GM08714 (cell line): ENCODE data around the gene ANAPC5.
"Not testable (repeated sequence)": the region's sequence is repeated elsewhere in the genome, so short reads cannot be mapped to it uniquely, and the experiment has no call there.

ENCODE experiments used
- H3K4me3 ChIP-seq: fragments of 200-500 bp; sonication (Bioruptor generic); 2 replicates; pipeline ENCODE4 v1.5.1; 2014; ENCODE audit warnings: mild to moderate bottlenecking, low read length, inconsistent platforms
- ZNF274 ChIP-seq: IDR thresholded peaks from 2 replicates; pipeline ENCODE4 v1.6.1; 2012; ENCODE audit warnings: mild to moderate bottlenecking, low read depth, low read length

ANAPC5 gene

DNA sequence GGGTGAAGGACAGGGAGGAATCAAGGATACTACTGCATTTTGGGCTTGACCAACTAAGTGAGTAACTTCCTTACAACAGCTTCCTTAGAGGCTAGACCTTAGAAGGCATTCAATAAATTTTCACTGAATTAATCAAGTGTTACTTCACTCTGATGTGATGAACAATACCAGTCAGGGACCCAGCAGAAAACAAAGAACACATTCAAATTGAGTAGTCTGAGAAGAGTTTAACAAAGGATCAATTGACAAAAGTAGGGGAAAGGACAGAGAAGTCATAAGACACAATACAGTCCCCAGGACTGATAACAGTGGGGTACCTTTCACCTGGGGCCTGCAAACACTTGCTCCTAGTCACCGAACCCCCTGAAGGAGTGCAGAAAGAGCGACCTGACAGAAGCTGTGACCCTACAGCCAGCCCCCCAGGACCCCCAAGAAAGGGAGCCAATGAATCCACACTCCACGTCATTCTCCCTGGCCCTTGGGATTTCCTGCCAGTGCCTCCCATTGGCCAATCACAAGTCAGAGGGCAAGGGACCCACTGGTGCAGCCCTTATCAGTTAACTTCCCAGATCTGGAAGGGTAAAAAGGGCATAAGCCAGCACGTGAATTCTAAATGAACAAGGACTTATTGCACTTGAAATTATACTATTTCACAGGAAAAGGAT lies 6.9 kb downstream of the ANAPC5 start:
- no peak for TF ChIP-seq ZNF274
- H3K4me3 ChIP-seq, result no peak overlapping the region

DNA sequence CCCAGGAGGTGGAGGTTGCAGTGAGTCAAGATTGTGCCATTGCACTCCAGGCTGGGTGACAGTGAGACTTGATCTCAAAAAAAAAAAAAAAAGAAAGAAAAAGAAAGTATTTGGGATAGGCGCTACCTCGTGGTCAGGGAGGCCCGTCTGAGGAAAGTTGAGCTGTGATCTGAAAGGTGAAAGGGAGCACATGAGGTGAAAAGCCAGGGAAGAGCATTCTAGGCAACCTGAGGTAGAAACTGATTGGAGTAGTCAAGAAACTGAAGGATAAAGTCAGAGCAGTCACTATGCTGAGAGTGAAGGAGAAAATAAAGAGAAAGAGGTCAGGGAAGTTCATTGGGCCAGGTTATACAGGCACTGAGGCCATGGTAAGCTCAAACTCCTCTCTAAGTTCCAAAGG lies 7.7 kb downstream of the ANAPC5 start:
- H3K4me3 ChIP-seq, result no peak overlapping the region
- TF ChIP-seq ZNF274, result no peak

DNA sequence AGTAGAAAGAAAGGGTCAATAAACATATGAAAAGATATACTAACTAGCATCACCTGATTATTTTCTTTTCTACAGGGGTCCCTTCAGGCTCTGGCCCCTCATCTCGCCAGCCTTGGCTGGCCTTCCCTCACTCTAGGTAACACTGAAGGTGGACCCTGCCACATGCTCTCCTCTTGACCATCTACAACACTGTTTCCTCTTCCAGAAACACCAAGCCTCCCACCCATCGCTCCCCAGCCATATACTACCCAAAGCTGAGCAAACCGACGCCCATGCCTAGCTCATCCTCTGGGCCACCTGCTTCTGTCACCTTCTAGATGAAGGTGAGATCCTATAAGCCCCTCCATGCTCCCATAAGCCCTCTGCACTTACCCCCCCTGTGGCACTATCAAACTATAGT lies 14.8 kb downstream of the ANAPC5 start:
- TF ChIP-seq ZNF274, result no peak
- no peak overlapping the region for H3K4me3 ChIP-seq

DNA sequence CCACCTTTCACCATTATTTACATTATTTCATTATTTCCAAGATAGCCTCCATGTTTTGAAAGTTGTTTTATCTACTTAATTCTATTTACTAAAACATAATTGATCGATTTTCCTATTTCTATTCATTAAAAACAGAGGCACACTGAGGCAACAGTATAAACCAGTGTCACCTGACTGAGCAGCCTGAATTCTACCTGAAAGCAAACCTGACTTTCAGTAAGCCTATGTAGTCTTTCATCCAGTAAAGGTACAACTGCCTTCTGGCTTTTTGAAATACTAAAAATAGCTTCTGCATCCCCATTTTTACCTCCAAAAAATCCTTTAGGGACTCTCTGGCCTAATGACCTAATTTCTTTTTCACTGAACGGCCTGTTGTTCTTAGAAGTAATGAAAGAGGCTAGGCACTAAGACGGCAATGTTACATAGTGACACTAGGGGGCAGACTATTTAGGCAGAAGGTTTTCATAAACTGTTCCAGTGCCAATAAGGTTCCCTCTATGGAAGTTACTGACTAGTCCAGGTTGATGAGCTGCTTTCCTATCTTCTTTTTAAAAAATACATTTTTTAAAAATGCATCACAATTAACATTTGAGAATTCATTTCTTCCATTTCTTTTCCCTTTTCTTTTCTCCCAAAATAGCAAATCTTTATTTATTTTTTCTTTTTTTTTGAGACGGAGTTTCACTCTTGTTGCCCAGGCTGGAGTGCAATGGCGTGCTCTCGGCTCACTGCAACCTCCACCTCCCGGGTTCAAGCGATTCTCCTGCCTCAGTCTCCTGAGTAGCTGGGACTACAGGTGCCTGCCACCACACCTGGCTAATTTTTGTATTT lies 17.5 kb downstream of the ANAPC5 start:
- TF ChIP-seq ZNF274, result no peak
- H3K4me3 ChIP-seq, result no peak overlapping the region

DNA sequence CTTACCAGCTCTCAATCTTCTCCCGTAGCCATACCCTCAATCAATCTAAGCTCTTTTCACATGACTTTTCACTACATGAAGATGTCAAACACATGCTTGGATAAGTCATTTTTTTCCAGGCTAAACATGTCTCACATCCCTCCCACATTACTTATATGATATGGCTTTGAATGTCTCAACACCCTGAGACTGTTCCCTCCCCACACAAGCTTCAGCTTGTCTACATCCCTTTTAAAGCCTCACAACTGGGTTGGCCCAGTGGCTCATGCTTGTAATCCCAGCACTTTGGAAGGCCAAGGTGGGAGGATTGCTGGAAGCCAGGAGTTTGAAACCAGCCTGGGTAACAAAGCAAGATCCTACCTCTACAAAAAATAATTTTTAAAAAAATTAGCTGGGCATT lies 18.5 kb downstream of the ANAPC5 start:
- TF ChIP-seq ZNF274, result no peak
- no peak overlapping the region for H3K4me3 ChIP-seq

DNA sequence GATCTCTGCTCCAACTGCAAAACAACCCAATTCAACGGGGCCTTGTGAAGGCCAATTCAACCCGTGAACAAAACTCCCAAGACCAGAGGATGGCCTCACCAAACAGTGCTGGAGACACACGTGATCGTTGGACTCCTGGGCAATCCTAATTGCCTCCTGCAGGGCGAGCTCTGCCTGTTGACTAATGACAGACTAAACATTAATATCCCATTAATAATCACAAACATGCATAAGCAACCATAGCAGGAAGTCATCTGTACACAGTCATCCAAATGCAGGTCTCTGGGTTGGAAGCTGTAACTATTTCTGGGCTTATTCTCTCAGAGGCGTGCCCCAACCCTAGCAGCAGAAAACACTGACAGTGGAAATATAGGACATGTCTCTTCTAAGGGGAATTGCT lies 21.0 kb downstream of the ANAPC5 start:
- no peak for TF ChIP-seq ZNF274
- H3K4me3 ChIP-seq, result no peak overlapping the region

DNA sequence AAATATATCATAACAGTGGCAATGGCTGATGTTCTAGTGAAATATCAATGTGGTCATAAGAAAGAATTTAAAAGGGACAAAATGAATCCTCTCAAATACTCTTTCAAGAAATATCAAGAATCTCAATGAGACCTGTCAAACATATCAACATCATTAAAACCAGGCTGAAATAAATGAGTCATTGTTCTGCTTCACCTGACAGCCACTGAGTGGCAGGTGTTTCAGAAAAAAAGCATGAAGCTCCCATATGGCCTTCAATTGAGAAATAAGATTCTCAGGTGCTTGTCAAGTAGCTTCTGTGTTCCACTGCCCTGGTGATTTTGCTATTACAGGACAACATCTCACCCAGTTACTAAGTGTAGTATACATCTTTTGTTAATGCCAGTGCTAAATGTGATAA lies 21.5 kb downstream of the ANAPC5 start:
- TF ChIP-seq ZNF274, result no peak
- H3K4me3 ChIP-seq, result no peak overlapping the region

DNA sequence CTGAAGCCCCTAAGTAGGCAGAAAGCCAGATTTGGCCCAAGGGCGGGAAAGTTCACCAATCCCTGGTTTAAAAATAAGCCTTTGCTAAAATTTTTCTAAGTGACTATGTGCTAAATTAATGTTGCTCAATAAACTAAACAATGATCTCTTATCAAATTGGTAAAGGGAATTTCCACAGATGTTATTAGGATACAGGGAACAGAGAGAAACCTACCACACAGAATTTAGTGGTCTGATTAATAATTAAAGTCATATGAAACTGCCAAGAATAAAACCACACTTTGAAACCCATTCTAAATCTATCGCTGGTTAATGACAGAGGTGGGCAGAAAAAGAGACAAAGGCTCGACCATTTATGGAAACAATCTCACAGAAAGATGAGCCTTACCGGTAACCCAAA lies 22.0 kb downstream of the ANAPC5 start:
- no peak for TF ChIP-seq ZNF274
- no peak overlapping the region for H3K4me3 ChIP-seq

DNA sequence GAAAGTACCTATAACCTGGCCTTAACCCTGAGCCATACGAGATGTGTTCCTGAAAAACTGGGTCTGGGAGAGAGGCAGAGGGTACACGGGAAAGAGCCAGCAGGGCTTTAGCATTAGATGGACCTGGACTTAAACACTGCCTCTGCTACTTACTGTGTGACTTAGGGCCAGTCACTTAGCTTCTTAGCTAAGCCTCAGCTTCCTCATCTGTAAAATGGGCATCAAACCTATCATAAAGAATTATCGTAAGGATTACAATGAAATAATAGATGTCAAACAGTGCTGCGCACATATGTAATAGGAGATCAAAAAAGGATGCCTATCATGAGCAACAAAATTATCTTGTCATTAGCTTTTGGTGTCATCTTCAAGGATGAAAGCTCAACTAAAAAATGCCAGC lies 23.6 kb downstream of the ANAPC5 start:
- no peak for TF ChIP-seq ZNF274
- H3K4me3 ChIP-seq, result no peak overlapping the region

DNA sequence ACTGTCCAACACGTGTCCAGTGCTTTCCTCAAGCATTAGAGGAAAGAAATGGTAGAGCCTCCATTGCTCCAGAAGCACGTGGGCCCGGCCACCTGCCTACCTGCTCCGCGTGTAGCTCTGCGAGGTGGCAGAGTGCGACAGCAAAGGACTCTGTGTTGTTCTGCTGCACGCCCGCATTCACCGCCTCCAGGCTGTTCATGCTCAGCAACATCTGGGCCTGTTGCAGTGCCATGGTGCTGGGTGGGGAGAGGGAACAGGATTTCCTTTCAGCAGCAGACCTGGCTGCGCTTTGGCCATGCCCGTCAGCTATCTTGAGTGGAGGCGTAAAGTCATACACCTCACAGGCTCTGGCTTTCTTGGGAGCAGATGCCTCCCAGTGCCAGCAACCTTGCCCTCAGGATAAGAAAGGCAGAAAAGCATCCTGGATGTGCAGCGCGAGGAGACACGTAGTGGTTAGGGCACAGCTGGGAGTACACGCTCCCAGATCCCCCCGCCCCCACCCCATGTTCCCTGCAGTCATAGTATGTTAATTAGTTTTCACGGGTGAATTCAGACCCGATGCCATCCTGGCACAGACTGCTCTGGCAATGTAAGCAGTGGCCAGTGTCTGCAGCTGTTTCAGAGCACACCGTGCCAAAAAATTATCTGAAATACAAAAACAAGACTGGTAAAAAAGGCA lies 25.1 kb downstream of the ANAPC5 start:
- no peak overlapping the region for H3K4me3 ChIP-seq
- no peak for TF ChIP-seq ZNF274

DNA sequence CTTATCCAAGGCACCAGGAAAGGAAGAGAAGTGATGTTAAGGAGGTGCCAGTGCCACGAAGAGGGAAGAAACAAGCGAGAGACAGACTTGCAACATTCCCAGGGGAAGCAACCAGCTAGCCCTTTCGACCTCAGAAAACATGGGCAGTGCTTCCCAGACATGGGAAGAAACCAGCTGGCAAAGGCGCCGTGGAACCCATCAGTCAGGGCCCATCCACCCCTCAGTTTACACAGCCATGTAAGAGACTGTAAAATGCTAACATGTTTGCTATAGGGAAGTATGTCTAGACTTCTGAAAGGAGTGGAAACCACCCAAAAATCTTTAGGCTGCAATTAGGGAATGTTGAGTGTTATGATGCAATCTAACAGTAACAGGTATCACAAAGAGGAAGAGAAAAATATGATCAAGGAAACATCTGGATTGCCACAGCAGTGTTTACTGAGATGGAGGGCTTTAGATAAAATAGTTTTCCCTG lies 26.3 kb downstream of the ANAPC5 start:
- no peak overlapping the region for H3K4me3 ChIP-seq
- no peak for TF ChIP-seq ZNF274

DNA sequence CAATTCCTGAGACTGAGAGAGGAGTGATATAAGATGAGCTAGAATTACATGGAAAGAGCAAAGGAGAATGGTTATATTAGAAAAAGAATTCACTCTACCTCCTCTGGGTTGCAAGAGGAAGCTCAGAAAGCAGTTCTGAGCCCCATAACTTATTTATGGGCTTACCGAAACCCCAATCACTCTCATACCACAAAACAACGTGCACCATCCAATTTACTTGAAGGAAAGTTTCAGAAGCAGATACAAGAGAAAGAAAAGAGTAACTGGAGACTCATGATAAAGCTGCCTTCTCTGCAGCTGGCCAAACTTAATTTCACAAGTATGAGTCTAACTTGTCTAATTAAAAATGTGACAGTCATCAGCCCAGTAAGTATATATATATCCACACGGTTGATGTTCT lies 28.3 kb downstream of the ANAPC5 start:
- TF ChIP-seq ZNF274, result no peak

DNA sequence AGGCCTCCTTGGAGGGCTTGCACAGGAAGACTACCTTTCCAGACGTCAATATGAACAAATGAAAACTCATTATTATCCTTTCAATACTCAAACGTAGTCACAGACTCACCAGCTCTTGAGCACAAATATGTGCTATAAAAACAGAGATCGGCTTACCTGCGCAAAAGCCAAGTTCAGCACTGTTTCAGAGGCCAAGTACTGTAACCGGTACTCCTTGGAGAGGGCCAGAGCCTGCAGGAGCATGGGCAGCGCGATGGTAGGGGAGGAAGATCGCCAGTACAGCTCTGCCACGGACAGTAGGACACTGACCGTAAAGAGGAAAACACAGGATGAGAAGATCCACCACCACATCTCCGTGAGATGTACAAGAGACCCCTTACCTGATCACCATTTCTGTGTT lies 34.1 kb downstream of the ANAPC5 start:
- no peak overlapping the region for H3K4me3 ChIP-seq

More for the DNA sequence above, 28.3 kb downstream of the ANAPC5 start:
- H3K4me3 ChIP-seq, result no peak overlapping the region

DNA sequence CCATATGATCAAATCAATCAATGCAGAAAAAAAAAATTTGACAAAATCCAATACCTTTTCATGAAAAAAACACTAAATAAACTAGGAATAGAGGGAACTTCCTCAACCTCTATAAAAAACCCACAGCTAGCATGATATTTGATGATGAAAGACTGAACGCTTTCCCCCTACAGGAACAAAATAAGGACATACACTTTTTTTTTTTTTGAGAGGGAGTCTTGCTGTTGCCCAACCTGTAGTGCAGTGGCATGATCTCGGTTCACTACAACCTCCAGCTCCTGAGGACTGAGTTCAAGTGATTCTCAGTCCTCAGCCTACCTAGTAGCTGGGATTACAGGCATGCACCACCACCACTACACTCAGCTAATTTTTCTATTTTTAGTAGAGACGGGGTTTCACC lies 37.8 kb downstream of the ANAPC5 start:
- H3K4me3 ChIP-seq, result no peak overlapping the region
- no peak for TF ChIP-seq ZNF274

More for the DNA sequence above, 34.1 kb downstream of the ANAPC5 start:
- no peak for TF ChIP-seq ZNF274

DNA sequence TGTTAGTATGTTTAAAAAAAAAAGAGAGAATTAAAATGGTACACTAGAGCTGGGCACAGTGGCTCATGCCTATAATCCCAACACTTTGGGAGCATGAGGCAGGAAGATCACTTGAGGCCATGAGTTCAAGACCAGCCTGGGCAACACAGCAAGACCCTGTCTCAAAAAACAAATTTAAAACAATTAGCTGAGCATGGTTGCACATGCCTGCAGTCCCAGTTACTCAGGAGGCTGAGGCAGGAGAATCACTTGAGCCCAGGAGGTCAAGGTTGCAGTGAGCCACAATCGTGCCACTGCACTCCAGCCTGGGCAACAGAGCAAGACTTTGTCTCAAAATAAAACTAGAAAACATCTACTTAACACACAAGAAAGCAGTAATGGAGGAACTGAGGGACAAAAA lies 42.0 kb downstream of the ANAPC5 start:
- not testable (repeated sequence) for H3K4me3 ChIP-seq

DNA sequence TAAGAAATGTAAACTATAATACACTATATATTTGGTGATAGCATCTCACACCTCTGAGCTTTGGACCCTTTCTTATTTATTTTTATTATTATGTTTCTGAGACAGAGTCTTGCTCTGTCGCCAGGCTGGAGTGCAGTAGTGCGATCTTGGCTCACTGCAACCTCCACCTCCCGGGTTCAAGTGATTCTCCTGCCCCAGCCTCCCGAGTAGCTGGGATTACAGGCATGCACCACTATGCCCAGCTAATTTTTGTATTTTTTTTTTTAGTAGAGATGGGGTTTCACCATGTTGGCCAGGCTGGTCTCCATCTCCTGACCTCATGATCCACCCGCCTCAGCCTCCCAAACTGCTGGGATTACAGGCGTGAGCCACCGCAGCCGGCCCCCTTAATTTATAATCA lies 44.8 kb downstream of the ANAPC5 start:
- H3K4me3 ChIP-seq, result not testable (repeated sequence)
